ENCODE data around the gene GRID2. TPM values are rescaled to one million over a fixed set of nuclear protein-coding genes. Genes with fewer than 3 reads are reported as not detected.

The GRID2 gene
- total RNA-seq, 6 experiments from 2014 or later = not detected

- no peaks in the 10 kb centered on the region for H3K36me3 Mint-ChIP-seq (ENCODE audit: low read depth)
- H3K9me3 Mint-ChIP-seq = peaks cover 14% of the 10 kb centered on the region; the same call in 1 of the 2 replicates
- no peak overlapping the region for H3K27ac Mint-ChIP-seq
- no peak for TF ChIP-seq CTCF (IDR thresholded peaks at IDR 0.05)
- no peak overlapping the region for H3K4me3 Mint-ChIP-seq
- H3K4me1 Mint-ChIP-seq (ENCODE audit: low read depth) = no peaks in the 10 kb centered on the region
- H3K27me3 Mint-ChIP-seq (ENCODE audit: insufficient read depth) = peaks cover 1% of the 10 kb centered on the region; the same call in 1 of the 2 replicates
- DNase-seq = no peak
Observed at GRCh38 chr4:92488496-92488895, 184.7 kb downstream of the GRID2 start.

GRCh38 chr4:92497141-92497540 lies 193.4 kb downstream of the GRID2 start:
- no peak for DNase-seq
- H3K4me1 Mint-ChIP-seq (ENCODE audit: low read depth) = no peaks in the 10 kb centered on the region
- H3K27me3 Mint-ChIP-seq (ENCODE audit: insufficient read depth) = no peaks in the 10 kb centered on the region
- H3K27ac Mint-ChIP-seq = no peak overlapping the region
- no peak overlapping the region for H3K4me3 Mint-ChIP-seq
- no peaks in the 10 kb centered on the region for H3K36me3 Mint-ChIP-seq (ENCODE audit: low read depth)
- H3K9me3 Mint-ChIP-seq = peaks cover 24% of the 10 kb centered on the region
- no peak for TF ChIP-seq CTCF (IDR thresholded peaks at IDR 0.05)

GRCh38 chr4:92501456-92501855 lies 197.7 kb downstream of the GRID2 start:
- Mint-ChIP-seq H3K9me3 (peaks cover 26% of the 10 kb centered on the region), H3K27ac (no peak overlapping the region), H3K27me3 (ENCODE audit: insufficient read depth) (no peaks in the 10 kb centered on the region), H3K4me3 (no peak overlapping the region), H3K36me3 (ENCODE audit: low read depth) (no peaks in the 10 kb centered on the region), H3K4me1 (ENCODE audit: low read depth) (no peaks in the 10 kb centered on the region)
- no peak for DNase-seq
- TF ChIP-seq CTCF (IDR thresholded peaks at IDR 0.05) = no peak

GRCh38 chr4:92506933-92507332 lies 203.2 kb downstream of the GRID2 start:
- TF ChIP-seq CTCF (IDR thresholded peaks at IDR 0.05) = no peak
- H3K27me3 Mint-ChIP-seq (ENCODE audit: insufficient read depth) = no peaks in the 10 kb centered on the region

GRCh38 chr4:92514627-92515026 lies 210.9 kb downstream of the GRID2 start:
- DNase-seq = no peak
- H3K4me1 Mint-ChIP-seq (ENCODE audit: low read depth) = no peaks in the 10 kb centered on the region
- no peaks in the 10 kb centered on the region for H3K36me3 Mint-ChIP-seq (ENCODE audit: low read depth)
- peaks cover 24% of the 10 kb centered on the region for H3K9me3 Mint-ChIP-seq
- TF ChIP-seq CTCF (IDR thresholded peaks at IDR 0.05) = no peak
- H3K27ac Mint-ChIP-seq = no peak overlapping the region
- no peaks in the 10 kb centered on the region for H3K27me3 Mint-ChIP-seq (ENCODE audit: insufficient read depth)
- no peak overlapping the region for H3K4me3 Mint-ChIP-seq

More at GRCh38 chr4:92506933-92507332, 203.2 kb downstream of the GRID2 start:
- Mint-ChIP-seq H3K36me3 (ENCODE audit: low read depth) (no peaks in the 10 kb centered on the region), H3K4me3 (no peak overlapping the region), H3K4me1 (ENCODE audit: low read depth) (no peaks in the 10 kb centered on the region), H3K27ac (no peak overlapping the region), H3K9me3 (peaks cover 35% of the 10 kb centered on the region)
- no peak for DNase-seq

- no peak for DNase-seq
- Mint-ChIP-seq H3K9me3 (peaks cover 11% of the 10 kb centered on the region), H3K27me3 (ENCODE audit: insufficient read depth) (no peaks in the 10 kb centered on the region), H3K27ac (no peak overlapping the region), H3K4me3 (no peak overlapping the region), H3K36me3 (ENCODE audit: low read depth) (no peaks in the 10 kb centered on the region), H3K4me1 (ENCODE audit: low read depth) (no peaks in the 10 kb centered on the region)
- no peak for TF ChIP-seq CTCF (IDR thresholded peaks at IDR 0.05)
Observed at GRCh38 chr4:92516450-92516849, 212.7 kb downstream of the GRID2 start.
